CD4-positive, alpha-beta memory T cell (primary cell): ENCODE results near the gene TBCD. TPM values are rescaled to one million over a fixed set of nuclear protein-coding genes. Genes with fewer than 3 reads are reported as not detected.

Source experiments
- CTCF ChIA-PET: fragments of 350-600 bp; sonication (Branson Sonifier 250); formaldehyde crosslinking; loops from one replicate; lab custom pipeline; 2021; ENCODE audit warnings: inconsistent platforms; ENCODE audit not compliant: partially characterized antibody; lab: Charles Lee
- POLR2A ChIA-PET: fragments of 350-600 bp; sonication (Branson Sonifier 250); formaldehyde crosslinking; loops from one replicate; lab custom pipeline; 2021; ENCODE audit not compliant: partially characterized antibody; lab: Charles Lee
- DNase-seq, 5 donors: peaks; one replicate each; pipeline versions ENCODE4 v3.0.0 to v3.0.0-alpha.2; 2020 to 2022; ENCODE audit warnings: mixed read lengths in 1 of 5
- H3K27ac ChIP-seq: one replicate; pipeline ENCODE4 v1.7.0; 2013; ENCODE audit warnings: low read depth, low read length
- H3K27me3 ChIP-seq: 2 replicates; pipeline ENCODE4 v1.7.0; 2013; ENCODE audit warnings: mild to moderate bottlenecking, low read length, moderate library complexity; ENCODE audit not compliant: insufficient read depth
- H3K36me3 ChIP-seq: 2 replicates; pipeline ENCODE4 v1.7.0; 2013; ENCODE audit warnings: mild to moderate bottlenecking, low read length, moderate library complexity; ENCODE audit not compliant: insufficient read depth
- H3K4me1 ChIP-seq: 2 replicates; pipeline ENCODE4 v1.7.0; 2013; ENCODE audit warnings: mild to moderate bottlenecking, low read length, moderate library complexity; ENCODE audit not compliant: insufficient read depth
- H3K4me3 ChIP-seq, 2 donors: one replicate each; pipeline ENCODE4 v1.7.0; 2013; ENCODE audit warnings: low read length in 2 of 2, mild to moderate bottlenecking in 1 of 2
- H3K9me3 ChIP-seq, 2 donors: one replicate each; pipeline ENCODE4 v1.7.0; 2013; ENCODE audit warnings: low read length in 2 of 2, control low read depth in 1 of 2; ENCODE audit not compliant: control insufficient read depth in 1 of 2
- H3K27ac Mint-ChIP-seq, 7 donors: one replicate each; pipeline ENCODE4 v1.8.0; 2020 to 2021; ENCODE audit warnings: mixed read lengths in 7 of 7, mild to moderate bottlenecking in 6 of 7, inconsistent platforms in 3 of 7, moderate library complexity in 3 of 7
- H3K27me3 Mint-ChIP-seq, 2 donors: one replicate each; pipeline ENCODE4 v1.8.0; 2020 to 2021; ENCODE audit warnings: mixed read lengths in 2 of 2
- H3K36me3 Mint-ChIP-seq, 2 donors: one replicate each; pipeline ENCODE4 v1.8.0; 2020 to 2021; ENCODE audit warnings: mixed read lengths in 2 of 2, inconsistent platforms in 1 of 2, mild to moderate bottlenecking in 1 of 2
- H3K4me1 Mint-ChIP-seq, 4 donors: one replicate each; pipeline ENCODE4 v1.8.0; 2020 to 2021; ENCODE audit warnings: mixed read lengths in 4 of 4, mild to moderate bottlenecking in 1 of 4
- H3K4me3 Mint-ChIP-seq, 8 donors: one replicate each; pipeline ENCODE4 v1.8.0; 2020 to 2021; ENCODE audit warnings: mixed read lengths in 8 of 8, mild to moderate bottlenecking in 7 of 8, moderate library complexity in 6 of 8, inconsistent platforms in 3 of 8
- H3K9me3 Mint-ChIP-seq, 8 donors: one replicate each; pipeline ENCODE4 v1.8.0; 2020 to 2021; ENCODE audit warnings: mixed read lengths in 8 of 8, mild to moderate bottlenecking in 5 of 8, inconsistent platforms in 3 of 8, moderate library complexity in 1 of 8
- intact Hi-C: fragments of 100-400 bp; cut with micrococcal nuclease; formaldehyde crosslinking; loops from one replicate; pipeline ENCODE4 v1.15.1; 2023
- polyA plus RNA-seq, 2 donors: library from polyadenylated mRNA; unstranded; fragments of 300-500 nt; fragmentation: Illumina TruSeq; gene quantifications; one replicate each; pipeline ENCODE4 v1.2.3, GENCODE V29; 2021
- total RNA-seq, 2 experiments: library from RNA; stranded (reverse); gene quantifications; one replicate each; pipeline ENCODE4 v1.2.3, GENCODE V29; 2021

Gene TBCD
- total and polyA plus RNA-seq, 4 experiments from 2014 or later: 102 to 263 (median 192) TPM

DNA sequence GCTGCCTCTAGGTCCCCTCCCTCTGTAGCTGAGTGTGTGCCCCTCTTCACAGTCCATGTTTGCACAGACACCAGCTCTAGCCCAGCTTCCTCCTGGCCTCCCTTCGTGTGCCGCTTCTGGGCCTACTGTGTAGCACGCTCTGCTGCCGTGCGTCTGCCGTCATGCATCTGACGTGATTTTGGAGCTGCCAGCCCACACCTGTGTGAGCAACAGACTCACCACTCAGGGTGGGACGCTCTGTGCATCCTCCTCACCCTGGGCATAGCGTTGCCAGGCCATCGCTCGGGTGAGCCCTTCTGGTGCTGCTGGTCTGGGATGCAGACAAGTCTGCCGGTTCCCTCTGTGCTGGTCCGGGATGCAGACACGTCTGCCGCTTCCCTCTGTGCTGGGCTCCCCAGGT, 127.4 kb downstream of the TBCD start:
- Mint-ChIP-seq H3K27me3 (no peaks in the 10 kb centered on the region), H3K27ac (peak overlapping the region in 4 of 7 donors; percentile 11 to 77 (median 70)), H3K9me3 (no peaks in the 10 kb centered on the region), H3K36me3 (peaks cover 11 to 15% of the 10 kb centered on the region in 2 donors), H3K4me1 (peaks cover 34 to 75% (median 50%) of the 10 kb centered on the region in 4 donors), H3K4me3 (peak overlapping the region in 1 of 8 donors; percentile 43)
- H3K9me3 ChIP-seq: no peaks in the 10 kb centered on the region
- no peak overlapping the region for H3K4me3 ChIP-seq
- H3K36me3 ChIP-seq: no peaks in the 10 kb centered on the region
- POLR2A ChIA-PET: interaction anchor here (7.3 kb wide), 1 partner anchor 13 kb away, joined by 39 read pairs; no protein-coding TSS in a partner anchor
- no peak for DNase-seq
- no peaks in the 10 kb centered on the region for H3K27me3 ChIP-seq
- H3K4me1 ChIP-seq: peaks cover 42% of the 10 kb centered on the region
- intact Hi-C loops: no loop called here
- CTCF ChIA-PET: interaction anchor here (0.8 kb wide), 1 partner anchor 13 kb away, joined by 3 read pairs; no protein-coding TSS in a partner anchor
- no peak overlapping the region for H3K27ac ChIP-seq

DNA sequence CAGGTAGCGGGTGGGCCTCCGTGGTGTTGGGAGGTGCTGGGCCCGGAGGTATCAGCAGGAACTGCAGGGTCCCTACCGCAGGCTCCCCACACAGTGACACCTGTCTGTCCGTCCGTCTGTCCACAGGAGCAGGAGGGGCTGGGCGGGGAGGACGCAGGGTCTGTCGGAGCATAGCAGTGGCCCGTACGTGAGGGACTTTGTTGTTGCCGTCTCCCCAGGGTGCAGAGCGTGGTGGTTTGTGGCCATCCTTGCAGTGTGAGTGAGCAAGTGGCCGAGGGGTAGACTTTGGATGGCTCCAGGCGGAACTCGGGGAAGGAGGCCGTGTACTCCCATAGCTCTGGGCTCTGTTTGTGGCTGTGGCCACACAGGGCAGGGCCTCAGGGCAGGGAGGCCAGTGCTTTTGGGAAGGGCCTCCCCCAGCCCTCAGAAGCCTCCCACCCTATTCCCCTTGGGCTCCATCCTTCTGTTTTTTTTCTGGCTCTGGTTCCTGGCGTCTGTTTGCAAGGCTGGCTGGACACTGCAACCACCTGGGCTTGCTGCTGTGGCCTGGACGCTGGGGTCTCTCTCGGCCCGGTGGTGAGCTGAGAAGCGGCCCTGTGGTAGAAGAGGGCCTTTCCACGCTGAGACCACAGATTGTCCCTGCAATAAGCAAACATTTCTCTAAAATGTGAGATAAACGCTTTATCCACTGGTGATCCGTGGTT, 128.9 kb downstream of the TBCD start:
- Mint-ChIP-seq H3K27me3 (no peaks in the 10 kb centered on the region), H3K4me3 (peak overlapping the region in 3 of 8 donors; percentile 32 to 51 (median 46)), H3K36me3 (peaks cover 8 to 9% of the 10 kb centered on the region in 2 donors), H3K9me3 (no peaks in the 10 kb centered on the region), H3K27ac (peak overlapping the region; percentile 43 to 95 (median 84)), H3K4me1 (peaks cover 43 to 80% (median 62%) of the 10 kb centered on the region in 4 donors)
- no peaks in the 10 kb centered on the region for H3K9me3 ChIP-seq
- ChIA-PET CTCF (no interaction called here), POLR2A (interaction anchor here (0.7 to 6.6 kb wide), 2 partner anchors 16 to 22 kb away, joined by 3 to 83 read pairs; no protein-coding TSS in a partner anchor)
- intact Hi-C loops: no loop called here
- DNase-seq: no peak
- peaks cover 57% of the 10 kb centered on the region for H3K4me1 ChIP-seq
- H3K4me3 ChIP-seq: no peak overlapping the region
- H3K36me3 ChIP-seq: no peaks in the 10 kb centered on the region
- no peak overlapping the region for H3K27ac ChIP-seq
- H3K27me3 ChIP-seq: no peaks in the 10 kb centered on the region

DNA sequence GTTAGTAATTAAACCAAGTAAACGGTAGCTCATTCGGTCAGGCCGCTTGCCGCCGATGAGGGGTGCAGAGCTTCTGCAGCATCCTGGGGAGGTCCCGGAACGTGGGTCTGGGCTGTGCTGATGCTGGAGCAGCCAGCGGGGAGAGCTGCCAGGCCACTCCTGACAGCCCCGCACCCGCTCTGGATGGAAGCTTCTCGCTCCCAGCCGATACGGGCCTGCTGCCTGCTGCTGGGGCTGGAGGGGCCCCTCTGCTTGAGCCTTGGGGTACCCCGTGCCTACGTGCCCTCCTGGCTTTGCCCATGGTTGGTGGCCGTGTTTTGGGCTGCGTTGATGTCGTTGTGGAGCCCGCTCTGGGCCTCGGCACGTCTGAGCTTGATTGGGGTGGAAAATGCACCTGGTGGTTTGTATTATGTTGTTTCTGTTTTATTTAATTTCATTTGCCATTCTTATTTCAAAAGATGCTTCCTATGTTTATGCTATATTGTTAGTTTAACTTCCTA, 129.5 kb downstream of the TBCD start:
- no peaks in the 10 kb centered on the region for H3K9me3 ChIP-seq
- DNase-seq: no peak
- no peaks in the 10 kb centered on the region for H3K36me3 ChIP-seq
- intact Hi-C loops: no loop called here
- H3K36me3 Mint-ChIP-seq: peaks cover 8 to 12% of the 10 kb centered on the region in 2 donors
- H3K27ac ChIP-seq: peak overlapping the region; percentile 67
- peak overlapping the region; percentile 91 to 100 (median 98) for H3K27ac Mint-ChIP-seq
- POLR2A ChIA-PET: interaction anchor here (0.7 to 6.6 kb wide), 3 partner anchors 17 to 22 kb away, joined by 3 to 83 read pairs (median 31); no protein-coding TSS in a partner anchor
- H3K9me3 Mint-ChIP-seq: no peaks in the 10 kb centered on the region
- H3K27me3 Mint-ChIP-seq: no peaks in the 10 kb centered on the region
- CTCF ChIA-PET: no interaction called here
- no peak overlapping the region for H3K4me3 ChIP-seq
- H3K4me1 ChIP-seq: peaks cover 63% of the 10 kb centered on the region
- peak overlapping the region in 5 of 8 donors; percentile 20 to 80 (median 57) for H3K4me3 Mint-ChIP-seq
- H3K4me1 Mint-ChIP-seq: peaks cover 49 to 83% (median 67%) of the 10 kb centered on the region in 4 donors
- H3K27me3 ChIP-seq: no peaks in the 10 kb centered on the region

DNA sequence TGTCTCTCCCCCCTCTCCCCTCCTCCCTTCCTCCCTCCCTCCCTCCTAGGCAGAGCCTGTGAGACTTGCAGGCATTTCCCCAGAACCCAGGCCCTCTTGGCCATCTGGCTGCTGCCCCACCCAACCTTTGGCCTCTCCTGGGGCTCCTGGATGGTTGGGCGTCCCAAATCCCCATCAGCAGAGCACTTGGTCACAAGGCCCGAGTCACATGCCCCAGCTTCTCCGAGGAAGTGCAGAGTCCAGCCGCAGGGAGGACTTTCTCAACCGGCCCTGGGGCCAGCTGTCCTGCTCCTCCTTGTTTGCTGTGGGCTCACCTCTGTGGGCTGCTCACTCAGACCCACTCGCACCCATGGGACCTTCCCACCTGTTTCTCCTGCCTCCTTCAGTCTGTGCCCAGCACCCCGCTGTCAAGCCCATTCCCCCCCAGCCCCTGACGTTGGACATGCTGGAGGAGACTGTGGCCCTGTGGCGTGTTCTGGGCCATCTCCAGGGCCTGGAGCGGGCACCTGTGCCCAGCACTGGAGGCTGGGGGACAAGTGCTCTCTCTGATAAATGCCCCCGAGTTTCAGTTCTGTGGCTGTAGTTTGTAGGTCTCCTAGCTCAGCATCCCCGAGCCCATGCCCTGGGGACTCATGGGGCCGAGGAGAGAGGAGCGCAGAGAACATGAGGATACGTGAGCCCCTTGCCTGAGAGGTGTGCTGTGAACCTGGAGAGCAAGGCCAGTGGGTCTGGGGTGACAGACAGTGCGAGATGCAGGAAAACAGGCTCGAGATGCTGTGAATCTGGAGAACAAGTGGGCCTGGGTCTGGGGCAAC, 130.2 kb downstream of the TBCD start:
- H3K4me3 ChIP-seq: peak overlapping the region in 1 of 2 donors; percentile 51
- peaks cover 10 to 12% of the 10 kb centered on the region in 2 donors for H3K36me3 Mint-ChIP-seq

DNA sequence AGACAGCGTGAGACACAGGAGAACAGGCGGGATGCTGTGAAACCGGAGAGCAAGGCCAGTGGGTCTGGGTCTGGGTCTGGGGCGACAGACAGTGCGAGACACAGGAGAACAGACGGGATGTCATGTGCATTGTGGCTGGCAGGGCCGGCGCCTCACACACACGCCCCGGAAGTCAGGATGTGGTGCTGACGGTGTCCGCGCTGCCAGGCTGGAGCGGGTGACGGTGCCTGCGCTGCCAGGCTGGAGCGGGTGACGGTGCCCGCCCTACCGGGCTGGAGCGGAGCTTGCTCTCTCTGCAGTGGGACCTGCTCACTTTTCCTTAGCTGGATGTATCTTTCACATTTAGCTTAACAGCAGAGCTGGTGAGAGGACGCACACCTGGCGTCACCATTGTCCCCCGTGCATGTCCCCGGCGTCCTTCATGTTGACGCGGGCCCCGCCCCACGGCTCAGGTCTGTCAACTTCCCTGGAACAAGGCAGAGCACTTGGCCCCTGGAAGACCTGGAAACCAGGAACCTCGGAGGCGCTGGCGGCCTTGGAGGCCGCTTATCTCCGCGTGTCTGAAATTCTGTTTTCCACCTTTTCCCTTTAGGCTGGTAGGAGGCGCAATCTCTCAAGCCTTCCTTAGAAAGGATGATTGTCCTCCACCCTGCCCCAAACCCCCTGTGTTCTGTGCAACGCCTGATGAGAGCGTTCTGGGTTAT, 131.0 kb downstream of the TBCD start:
- Mint-ChIP-seq H3K27me3 (no peaks in the 10 kb centered on the region), H3K4me1 (peaks cover 57 to 94% (median 78%) of the 10 kb centered on the region in 4 donors), H3K36me3 (peaks cover 15 to 17% of the 10 kb centered on the region in 2 donors), H3K27ac (peak overlapping the region; percentile 98 to 100 (median 99)), H3K4me3 (peak overlapping the region; percentile 80 to 95 (median 92)), H3K9me3 (no peaks in the 10 kb centered on the region)
- Histone ChIP-seq H3K27ac (peak overlapping the region; percentile 67), H3K4me3 (peak overlapping the region in 1 of 2 donors; percentile 51), H3K36me3 (no peaks in the 10 kb centered on the region), H3K4me1 (peaks cover 56% of the 10 kb centered on the region), H3K9me3 (no peaks in the 10 kb centered on the region), H3K27me3 (no peaks in the 10 kb centered on the region)
- ChIA-PET POLR2A (interaction anchor here (0.9 to 6.6 kb wide), 5 partner anchors 10 to 45 kb away, joined by 3 to 83 read pairs (median 8); no protein-coding TSS in a partner anchor), CTCF (interaction anchor here (1.6 to 3.1 kb wide), 2 partner anchors 19 to 102 kb away, joined by 6 to 20 read pairs; no protein-coding TSS in a partner anchor)
- DNase-seq: peak; percentile 82 to 93 (median 84)
- intact Hi-C loops: loop anchor here (2.0 kb wide), 1 partner anchor 18 kb away; no protein-coding TSS in a partner anchor

More for the DNA sequence above, 130.2 kb downstream of the TBCD start:
- no peaks in the 10 kb centered on the region for H3K27me3 ChIP-seq
- intact Hi-C loops: loop anchor here (2.0 kb wide), 1 partner anchor 17 kb away; no protein-coding TSS in a partner anchor
- Mint-ChIP-seq H3K4me1 (peaks cover 51 to 87% (median 71%) of the 10 kb centered on the region in 4 donors), H3K4me3 (peak overlapping the region; percentile 80 to 95 (median 92)), H3K27ac (peak overlapping the region; percentile 98 to 100 (median 99)), H3K9me3 (no peaks in the 10 kb centered on the region), H3K27me3 (no peaks in the 10 kb centered on the region)
- peak overlapping the region; percentile 67 for H3K27ac ChIP-seq
- no peaks in the 10 kb centered on the region for H3K9me3 ChIP-seq
- peak in 1 of 5 donors; percentile 41 for DNase-seq
- CTCF ChIA-PET: interaction anchor here (1.6 kb wide), 1 partner anchor 18 kb away, joined by 6 read pairs; no protein-coding TSS in a partner anchor
- peaks cover 56% of the 10 kb centered on the region for H3K4me1 ChIP-seq
- POLR2A ChIA-PET: interaction anchor here (0.9 to 6.6 kb wide), 5 partner anchors 11 to 45 kb away, joined by 3 to 83 read pairs (median 8); no protein-coding TSS in a partner anchor
- H3K36me3 ChIP-seq: no peaks in the 10 kb centered on the region

DNA sequence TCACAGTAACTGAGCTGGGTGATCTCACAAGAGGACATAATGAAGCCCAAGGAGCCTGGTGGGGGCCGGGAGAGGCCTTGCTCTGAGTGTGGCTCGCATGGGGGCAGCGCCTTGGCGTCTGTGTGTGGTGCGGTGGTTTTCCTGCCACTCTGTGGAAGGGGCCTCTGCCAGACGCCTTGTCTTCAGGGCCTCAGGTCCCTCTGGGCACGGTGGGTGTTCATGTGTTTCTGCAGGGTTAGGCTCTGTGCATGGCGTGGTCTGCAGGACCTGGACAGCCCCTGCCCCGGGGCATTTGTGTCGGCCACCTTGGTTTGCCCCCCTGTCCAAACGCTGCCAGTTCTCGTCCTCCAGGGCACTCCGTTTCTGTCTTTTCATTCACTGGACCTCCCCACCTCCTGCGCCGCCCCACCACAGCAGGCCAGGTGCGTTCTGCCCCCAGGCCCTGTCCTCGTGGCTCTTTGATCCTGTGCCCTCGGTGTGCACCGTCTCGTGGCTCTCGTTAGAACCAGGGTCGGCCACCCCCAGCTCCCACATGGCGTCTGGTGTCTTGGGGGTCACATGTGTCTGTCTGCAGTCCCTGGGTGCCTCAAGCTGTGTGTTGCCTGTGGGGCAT, 131.7 kb downstream of the TBCD start:
- CTCF ChIA-PET: interaction anchor here (1.6 to 3.1 kb wide), 2 partner anchors 20 to 102 kb away, joined by 6 to 20 read pairs; no protein-coding TSS in a partner anchor
- peak overlapping the region; percentile 67 for H3K27ac ChIP-seq

More for the DNA sequence above, 131.7 kb downstream of the TBCD start:
- H3K9me3 ChIP-seq: no peaks in the 10 kb centered on the region
- H3K27me3 ChIP-seq: no peaks in the 10 kb centered on the region
- H3K4me3 Mint-ChIP-seq: peak overlapping the region; percentile 64 to 95 (median 92)
- intact Hi-C loops: loop anchor here (2.0 kb wide), 1 partner anchor 19 kb away; no protein-coding TSS in a partner anchor
- H3K4me1 Mint-ChIP-seq: peaks cover 53 to 90% (median 77%) of the 10 kb centered on the region in 4 donors
- H3K36me3 ChIP-seq: no peaks in the 10 kb centered on the region
- H3K36me3 Mint-ChIP-seq: peaks cover 13 to 16% of the 10 kb centered on the region in 2 donors
- no peak overlapping the region for H3K4me3 ChIP-seq
- H3K9me3 Mint-ChIP-seq: no peaks in the 10 kb centered on the region
- POLR2A ChIA-PET: interaction anchor here (0.9 to 6.6 kb wide), 6 partner anchors 9 to 46 kb away, joined by 3 to 83 read pairs (median 6); no protein-coding TSS in a partner anchor
- H3K27me3 Mint-ChIP-seq: no peaks in the 10 kb centered on the region
- H3K4me1 ChIP-seq: peaks cover 56% of the 10 kb centered on the region
- peak overlapping the region; percentile 98 to 100 (median 99) for H3K27ac Mint-ChIP-seq
- peak in 1 of 5 donors; percentile 40 for DNase-seq
